Peyer's patch (tissue), 4 donors: ENCODE measurements around the gene ALDH3B1.

Source experiments
- CTCF ChIP-seq, 6 experiments: fragments of 450-650 bp in 4 of 6; fragments of 200-600 bp in 2 of 6; sonication (generic) in 1 of 6; IDR thresholded peaks; one replicate each; pipeline ENCODE4 v1.5.1; 2017 to 2019; ENCODE audit warnings: antibody characterized with exemption in 6 of 6, mild to moderate bottlenecking in 3 of 6, moderate library complexity in 1 of 6
- POLR2A ChIP-seq, 2 donors: fragments of 450-650 bp; IDR thresholded peaks; one replicate each; pipeline ENCODE4 v1.5.1; 2017; ENCODE audit warnings: antibody characterized with exemption in 2 of 2, mild to moderate bottlenecking in 2 of 2, moderate library complexity in 2 of 2

DNA sequence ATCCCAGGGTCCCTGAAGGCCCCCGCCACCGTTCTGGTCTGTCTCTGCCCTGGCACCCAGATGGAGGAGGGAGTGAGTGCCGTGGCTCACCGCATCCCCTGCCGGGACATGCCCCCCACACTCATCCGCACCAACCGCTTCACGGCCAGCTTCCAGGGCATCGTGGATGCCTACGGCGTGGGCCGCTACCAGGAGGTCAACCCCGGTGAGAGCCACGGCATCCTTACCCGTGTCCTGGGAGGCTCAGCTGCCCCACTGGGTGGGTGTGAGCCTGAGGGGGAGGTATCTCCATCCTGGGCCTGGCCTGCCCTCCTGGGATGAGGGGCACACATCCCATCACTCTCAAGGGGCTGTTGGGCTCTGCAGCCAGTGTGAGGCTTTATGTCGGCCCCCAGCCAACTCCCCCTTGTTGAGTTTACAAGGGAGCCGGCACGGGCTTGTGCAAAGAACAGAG, 34.8 kb downstream of the ALDH3B1 start:
- TF ChIP-seq CTCF (IDR thresholded peaks at IDR 0.05) = no peak
- TF ChIP-seq POLR2A (IDR thresholded peaks at IDR 0.05) = no peak
